Testis (tissue), 2 donors: ENCODE results near the gene CASP1.

Experiments used
- CTCF ChIP-seq, 3 experiments: fragments of 450-650 bp in 2 of 3; fragments of 200-600 bp in 1 of 3; sonication (generic) in 1 of 3; IDR thresholded peaks; one replicate each; pipeline ENCODE4 v1.5.1; 2016 to 2019; ENCODE audit warnings: antibody characterized with exemption in 3 of 3, mild to moderate bottlenecking in 2 of 3, moderate library complexity in 1 of 3
- POLR2A ChIP-seq: fragments of 450-650 bp; IDR thresholded peaks from one replicate; pipeline ENCODE4 v1.6.1; 2017; ENCODE audit warnings: antibody characterized with exemption, mild to moderate bottlenecking, moderate library complexity

GRCh38 chr11:104991994-104992393 is 43.0 kb downstream of the CASP1 start:
- TF ChIP-seq CTCF (IDR thresholded peaks at IDR 0.05) (no peak), POLR2A (no peak)
